ENCODE results near the gene SYK.

- TF ChIP-seq POLR2AphosphoS5 (IDR thresholded peaks at IDR 0.05; ENCODE audit: low read depth, low read length), result no peak
- TF ChIP-seq REST (IDR thresholded peaks at IDR 0.05; ENCODE audit: insufficient read depth in 1 of 2, low read depth in 2 of 2, low read length in 2 of 2), result no peak
Measured at GRCh38 chr9:90774682-90775081, 26.9 kb upstream of the SYK start.

Measured in PFSK-1 (cell line).